HG03135 (cell line): ENCODE data around the gene HTR3A.

ENCODE experiments used
- ATAC-seq: cut with Tn5 transposase; IDR thresholded peaks from one replicate; pipeline ENCODE4 v1.9.1; 2021; ENCODE audit warnings: mild to moderate bottlenecking, moderate library complexity; ENCODE audit not compliant: unreplicated experiment

HTR3A gene

DNA sequence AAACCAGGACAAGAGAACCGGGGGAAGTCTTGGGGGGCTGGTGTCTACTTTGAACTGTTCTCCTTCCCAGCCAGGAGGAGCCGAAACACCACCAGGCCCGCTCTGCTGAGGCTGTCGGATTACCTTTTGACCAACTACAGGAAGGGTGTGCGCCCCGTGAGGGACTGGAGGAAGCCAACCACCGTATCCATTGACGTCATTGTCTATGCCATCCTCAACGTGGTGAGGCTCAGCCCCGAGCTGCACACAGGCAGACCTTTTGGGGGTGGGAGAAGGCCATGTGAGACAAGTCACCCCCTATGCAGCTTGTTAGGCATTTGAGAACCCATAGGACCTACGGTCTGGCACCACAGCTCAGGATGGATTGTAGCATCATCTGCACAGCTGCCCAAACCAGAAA lies 2.8 kb downstream of the HTR3A start:
- no peak for ATAC-seq

GRCh38 chr11:113979431-113979830 lies 4.5 kb downstream of the HTR3A start:
- ATAC-seq, result no peak

DNA sequence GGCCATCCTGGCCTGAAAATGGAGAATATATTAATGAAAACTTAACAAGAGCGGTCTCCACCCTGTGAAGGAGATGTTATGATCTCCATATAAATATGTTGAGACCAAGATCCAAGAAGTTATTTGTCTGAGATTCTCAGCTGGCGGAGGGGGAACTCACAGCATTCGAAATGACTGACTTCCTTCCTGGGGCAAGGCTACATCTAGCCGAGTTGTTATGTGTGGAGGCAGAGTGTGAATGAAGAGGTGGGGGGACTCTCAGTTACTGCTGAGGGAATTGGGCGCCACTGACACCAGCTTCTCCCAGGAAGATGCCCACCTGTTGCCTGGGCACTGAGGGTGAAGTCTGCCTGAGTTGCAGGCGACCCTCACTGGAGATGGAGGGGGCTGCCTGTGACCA lies 5.9 kb downstream of the HTR3A start:
- ATAC-seq, result no peak

DNA sequence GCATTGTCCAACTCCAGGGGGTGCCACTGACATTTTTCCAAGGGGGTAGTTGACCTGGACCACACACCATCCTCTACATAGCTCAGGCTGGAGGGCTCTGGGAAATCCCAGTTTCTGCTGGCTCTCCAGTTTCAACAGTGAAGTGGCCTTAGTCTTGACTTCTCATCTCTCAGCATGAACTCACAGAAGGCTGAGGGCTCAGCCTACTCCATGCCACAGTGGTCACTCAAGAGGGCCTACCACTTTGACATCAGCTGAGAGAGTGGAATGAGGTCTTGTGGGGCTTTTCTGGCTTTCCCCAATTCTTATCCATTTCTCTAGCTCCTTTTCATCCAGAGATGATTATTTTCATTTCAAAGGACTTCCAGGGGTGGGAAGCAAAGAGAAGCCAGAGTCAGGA lies 7.4 kb downstream of the HTR3A start:
- ATAC-seq, result no peak

DNA sequence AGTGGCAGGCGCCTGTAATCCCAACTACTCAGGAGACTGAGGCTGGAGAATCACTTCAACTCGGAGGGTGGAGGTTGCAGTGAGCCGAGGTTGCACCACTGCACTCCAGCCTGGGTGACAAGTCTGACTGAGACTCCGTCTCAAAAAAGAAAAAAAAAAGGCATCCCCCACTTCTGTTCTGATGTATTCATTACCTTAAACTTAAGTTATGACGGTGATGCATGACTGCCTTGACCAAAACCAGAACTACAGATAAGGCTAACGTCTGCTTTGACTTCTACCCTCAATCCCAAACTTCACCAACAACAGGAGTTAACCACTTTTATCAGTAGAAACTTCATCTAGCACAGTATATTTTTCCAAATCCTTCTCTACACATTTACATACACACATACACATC lies 9.9 kb downstream of the HTR3A start:
- ATAC-seq, result no peak

GRCh38 chr11:113985906-113986305 lies 11.0 kb downstream of the HTR3A start:
- no peak for ATAC-seq

DNA sequence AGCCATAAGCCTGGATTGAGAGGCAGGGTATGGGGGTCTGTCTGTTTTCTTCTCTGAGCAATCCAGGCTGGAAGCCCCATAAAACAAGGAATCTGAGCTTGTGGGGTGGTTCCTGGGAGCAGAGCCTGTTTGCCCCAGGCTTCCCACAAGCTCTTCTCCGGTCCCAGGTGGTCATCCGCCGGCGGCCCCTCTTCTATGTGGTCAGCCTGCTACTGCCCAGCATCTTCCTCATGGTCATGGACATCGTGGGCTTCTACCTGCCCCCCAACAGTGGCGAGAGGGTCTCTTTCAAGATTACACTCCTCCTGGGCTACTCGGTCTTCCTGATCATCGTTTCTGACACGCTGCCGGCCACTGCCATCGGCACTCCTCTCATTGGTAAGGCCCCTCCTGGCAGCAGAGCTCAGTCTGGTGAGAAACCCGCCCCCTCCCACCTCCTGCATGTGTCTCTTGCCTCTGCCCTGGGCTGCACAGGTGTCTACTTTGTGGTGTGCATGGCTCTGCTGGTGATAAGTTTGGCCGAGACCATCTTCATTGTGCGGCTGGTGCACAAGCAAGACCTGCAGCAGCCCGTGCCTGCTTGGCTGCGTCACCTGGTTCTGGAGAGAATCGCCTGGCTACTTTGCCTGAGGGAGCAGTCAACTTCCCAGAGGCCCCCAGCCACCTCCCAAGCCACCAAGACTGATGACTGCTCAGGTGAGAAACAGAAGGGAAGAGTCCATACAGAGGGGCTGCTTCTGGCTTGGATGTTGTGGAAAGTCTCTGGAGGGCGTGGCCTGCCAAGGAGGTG lies 11.6 kb downstream of the HTR3A start:
- ATAC-seq, result no peak

DNA sequence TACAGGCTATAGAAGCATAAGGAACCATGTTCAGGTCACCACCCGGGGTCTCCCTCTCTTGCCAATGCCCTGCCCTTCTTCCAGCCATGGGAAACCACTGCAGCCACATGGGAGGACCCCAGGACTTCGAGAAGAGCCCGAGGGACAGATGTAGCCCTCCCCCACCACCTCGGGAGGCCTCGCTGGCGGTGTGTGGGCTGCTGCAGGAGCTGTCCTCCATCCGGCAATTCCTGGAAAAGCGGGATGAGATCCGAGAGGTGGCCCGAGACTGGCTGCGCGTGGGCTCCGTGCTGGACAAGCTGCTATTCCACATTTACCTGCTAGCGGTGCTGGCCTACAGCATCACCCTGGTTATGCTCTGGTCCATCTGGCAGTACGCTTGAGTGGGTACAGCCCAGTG lies 14.5 kb downstream of the HTR3A start:
- no peak for ATAC-seq

DNA sequence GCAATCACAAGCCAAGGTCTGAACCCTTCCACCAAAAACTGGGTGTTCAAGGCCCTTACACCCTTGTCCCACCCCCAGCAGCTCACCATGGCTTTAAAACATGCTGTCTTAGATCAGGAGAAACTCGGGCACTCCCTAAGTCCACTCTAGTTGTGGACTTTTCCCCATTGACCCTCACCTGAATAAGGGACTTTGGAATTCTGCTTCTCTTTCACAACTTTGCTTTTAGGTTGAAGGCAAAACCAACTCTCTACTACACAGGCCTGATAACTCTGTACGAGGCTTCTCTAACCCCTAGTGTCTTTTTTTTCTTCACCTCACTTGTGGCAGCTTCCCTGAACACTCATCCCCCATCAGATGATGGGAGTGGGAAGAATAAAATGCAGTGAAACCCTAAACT lies 15.0 kb downstream of the HTR3A start:
- no peak for ATAC-seq

GRCh38 chr11:113991170-113991569 lies 16.3 kb downstream of the HTR3A start:
- no peak for ATAC-seq

GRCh38 chr11:113991718-113992458 lies 17.0 kb downstream of the HTR3A start:
- ATAC-seq, result no peak

DNA sequence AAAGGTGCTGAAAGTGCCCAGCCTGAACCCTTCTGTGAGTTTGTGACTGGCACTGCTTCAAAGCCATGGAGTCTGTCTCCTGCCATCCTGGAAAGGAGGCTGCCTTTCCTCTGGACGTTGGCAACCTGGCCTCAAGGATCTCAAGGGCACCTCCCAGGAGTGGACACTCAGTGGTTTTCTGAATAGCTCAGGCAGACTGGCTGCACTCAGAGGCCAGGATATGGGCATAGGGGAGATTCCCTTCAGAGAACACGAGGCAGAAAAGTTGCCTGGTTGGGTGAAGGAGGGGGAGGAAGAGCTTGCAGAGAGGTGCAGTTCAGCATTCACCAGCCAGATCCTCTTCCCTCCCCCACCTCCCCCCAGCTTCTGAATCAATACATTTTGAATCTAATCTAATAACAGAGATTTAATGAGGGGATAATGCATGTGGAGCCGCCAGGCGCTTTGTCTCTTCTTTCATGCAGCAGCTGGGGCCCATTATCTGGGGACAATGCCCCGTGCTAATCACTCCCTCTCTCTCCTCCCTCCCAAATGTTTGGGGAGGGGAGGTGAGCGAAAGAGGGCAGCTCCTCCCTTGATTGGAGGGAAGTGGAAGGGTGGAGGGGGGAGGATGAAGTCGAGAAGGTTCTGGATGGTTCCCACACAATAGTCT lies 17.7 kb downstream of the HTR3A start:
- no peak for ATAC-seq

- no peak for ATAC-seq
Observed at GRCh38 chr11:113994077-113994954, 19.4 kb downstream of the HTR3A start.

GRCh38 chr11:113997473-113997872 lies 22.6 kb downstream of the HTR3A start:
- no peak for ATAC-seq

DNA sequence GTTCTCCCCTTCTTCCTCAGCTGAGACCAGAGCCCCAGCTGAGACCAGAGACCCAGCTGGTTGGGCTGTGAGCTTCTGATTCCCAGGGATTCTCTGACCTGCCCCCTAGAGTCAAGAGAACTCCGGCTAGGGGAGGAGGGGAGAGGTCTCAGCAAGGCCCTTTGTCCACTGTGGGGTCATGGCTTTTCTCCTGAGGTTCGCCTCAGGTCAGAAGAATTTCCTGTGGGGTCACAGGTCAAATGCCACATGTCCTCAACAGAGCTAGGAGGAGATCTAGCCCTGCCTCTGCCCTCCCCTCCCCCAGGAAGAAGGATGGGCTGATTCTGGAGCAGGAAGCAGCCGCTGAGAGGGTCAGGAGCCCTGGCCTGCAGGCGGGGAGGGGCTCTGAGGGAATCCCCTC lies 23.7 kb downstream of the HTR3A start:
- no peak for ATAC-seq

GRCh38 chr11:114000526-114000925 lies 25.6 kb downstream of the HTR3A start:
- no peak for ATAC-seq

DNA sequence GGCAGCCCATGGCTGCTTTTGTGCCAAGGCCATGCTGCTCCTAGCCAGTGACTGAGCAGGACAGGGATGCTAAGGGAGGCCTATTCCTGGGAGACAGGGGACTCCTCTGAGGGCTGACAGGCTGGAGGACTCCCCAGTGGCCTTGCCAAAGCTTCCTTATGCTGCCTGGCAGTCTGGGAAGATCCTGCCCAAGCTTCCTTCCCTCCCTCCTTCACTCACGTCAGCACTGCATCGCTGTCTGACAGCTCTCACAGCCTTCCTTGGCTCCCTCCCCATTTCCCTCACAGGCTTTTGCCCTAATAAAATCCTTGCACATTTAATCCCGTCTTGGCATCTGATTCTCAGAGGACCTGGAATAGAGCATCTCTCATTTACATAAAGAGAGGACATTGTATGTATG lies 26.5 kb downstream of the HTR3A start:
- no peak for ATAC-seq

DNA sequence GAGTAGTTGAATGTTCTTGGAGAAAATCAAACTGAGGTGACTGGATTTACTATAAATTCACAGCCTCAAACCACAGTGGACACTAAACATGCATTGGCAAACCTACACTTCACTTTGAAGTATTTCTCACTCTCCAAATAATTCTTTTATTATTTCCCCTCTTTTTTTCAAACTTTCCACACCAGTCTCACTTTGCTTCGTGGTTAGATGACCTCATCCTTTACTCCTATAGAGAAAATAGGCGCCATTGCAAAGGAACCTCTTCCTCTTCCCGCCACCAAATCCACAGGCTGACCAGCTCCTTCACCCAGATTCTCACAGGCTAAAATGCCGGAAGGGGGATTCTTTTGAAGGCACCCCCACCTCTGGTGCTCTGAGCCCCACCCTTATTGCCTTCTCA lies 33.4 kb downstream of the HTR3A start:
- no peak for ATAC-seq

- no peak for ATAC-seq
Observed at GRCh38 chr11:114010931-114011330, 36.0 kb downstream of the HTR3A start.

DNA sequence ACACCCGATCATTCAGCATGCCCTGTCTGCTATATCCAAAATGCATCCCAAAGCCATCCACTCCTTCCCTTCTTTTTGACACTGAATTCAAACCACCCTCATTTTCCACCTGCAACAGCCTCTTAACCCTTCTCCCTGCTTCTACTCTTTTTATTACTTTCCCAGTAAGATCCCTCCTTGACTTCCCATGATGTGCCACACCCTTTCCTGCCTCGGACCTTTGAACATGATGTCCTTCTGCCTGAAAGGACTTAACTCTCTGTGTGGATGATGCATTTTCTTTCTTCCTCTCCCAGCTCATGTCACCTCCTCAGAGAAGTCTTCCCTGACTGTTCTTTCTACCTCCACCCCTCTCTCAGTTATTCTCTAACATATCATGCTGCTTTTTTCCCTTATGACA lies 36.5 kb downstream of the HTR3A start:
- no peak for ATAC-seq

DNA sequence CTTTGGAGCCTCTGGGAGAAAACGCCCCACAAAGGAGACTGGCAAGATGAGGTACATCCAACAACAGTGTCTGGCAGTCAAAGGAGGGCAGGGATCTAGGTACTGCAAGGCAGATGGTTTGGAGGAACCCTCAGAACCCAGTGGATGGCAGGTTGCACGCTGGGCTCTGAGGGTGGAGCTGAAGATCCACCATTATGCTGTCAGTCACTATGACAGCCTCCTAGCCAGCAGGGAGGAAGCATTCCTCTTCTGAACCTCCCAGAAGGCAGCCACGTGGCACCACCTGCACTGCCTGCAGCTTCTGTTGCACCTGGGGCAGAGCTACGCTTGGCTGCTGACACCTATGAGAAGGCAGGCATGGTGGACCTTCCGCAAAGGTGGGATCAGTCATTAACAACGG lies 40.2 kb downstream of the HTR3A start:
- ATAC-seq, result no peak
